ENCODE measurements around the gene DNAJB8. TPM values are rescaled to one million over a fixed set of nuclear protein-coding genes. Genes with fewer than 3 reads are reported as not detected.

The DNAJB8 gene
- total RNA-seq, 4 donors from 2014 or later = not detected

- DNase-seq (ENCODE audit: extremely low spot score) = no peak
- Histone ChIP-seq H3K27me3 (peaks cover 22 to 100% (median 94%) of the 10 kb centered on the region in 4 donors), H3K36me3 (peaks cover 0 to 18% (median 0%) of the 10 kb centered on the region in 4 donors), H3K27ac (replicated peaks in 1 of 4) (peak overlapping the region in 3 of 4 donors; percentile 2 to 66 (median 7)), H3K4me1 (peaks cover 63 to 87% (median 82%) of the 10 kb centered on the region in 4 donors), H3K9me3 (no peaks in the 10 kb centered on the region), H3K4me3 (peak overlapping the region; percentile 59 to 63 (median 62))
- TF ChIP-seq POLR2A (IDR thresholded peaks at IDR 0.05; ENCODE audit: low read depth) (no peak), POLR2AphosphoS5 (IDR thresholded peaks at IDR 0.05) (no peak), CTCF (IDR thresholded peaks at IDR 0.05) (no peak), EP300 (IDR thresholded peaks at IDR 0.05) (no peak)
- intact Hi-C loops (cut with DNase I) = no loop called here
- 30% methylated on average over 24 of the region's 29 CpGs for WGBS
Observed at GRCh38 chr3:128485282-128486204, 18.9 kb upstream of the DNAJB8 start.

- intact Hi-C loops (cut with DNase I) = no loop called here
Observed at GRCh38 chr3:128484404-128485281, 18.0 kb upstream of the DNAJB8 start.

GRCh38 chr3:128483657-128484403, 17.1 kb upstream of the DNAJB8 start:
- Histone ChIP-seq H3K9me3 (no peaks in the 10 kb centered on the region), H3K4me3 (peak overlapping the region; percentile 17 to 63 (median 52)), H3K27me3 (peaks cover 13 to 100% (median 81%) of the 10 kb centered on the region in 4 donors), H3K4me1 (peaks cover 52 to 70% (median 67%) of the 10 kb centered on the region in 4 donors), H3K27ac (replicated peaks in 1 of 4) (peak overlapping the region; percentile 46 to 63 (median 54)), H3K36me3 (peaks cover 0 to 22% (median 0%) of the 10 kb centered on the region in 4 donors)
- 20% methylated on average over 16 of the region's 26 CpGs for WGBS
- intact Hi-C loops (cut with DNase I) = no loop called here
- DNase-seq (ENCODE audit: extremely low spot score) = no peak
- TF ChIP-seq POLR2AphosphoS5 (IDR thresholded peaks at IDR 0.05) (no peak), EP300 (IDR thresholded peaks at IDR 0.05) (no peak), CTCF (IDR thresholded peaks at IDR 0.05) (no peak), POLR2A (IDR thresholded peaks at IDR 0.05; ENCODE audit: low read depth) (no peak)

More at GRCh38 chr3:128484404-128485281, 18.0 kb upstream of the DNAJB8 start:
- H3K27me3 ChIP-seq = peaks cover 21 to 100% (median 87%) of the 10 kb centered on the region in 4 donors
- peaks cover 59 to 78% (median 76%) of the 10 kb centered on the region in 4 donors for H3K4me1 ChIP-seq
- 23% methylated on average over 14 of the region's 16 CpGs for WGBS
- H3K4me3 ChIP-seq = peak overlapping the region; percentile 59 to 63 (median 62)
- H3K36me3 ChIP-seq = peaks cover 0 to 18% (median 0%) of the 10 kb centered on the region in 4 donors
- no peak for DNase-seq (ENCODE audit: extremely low spot score)
- no peak for TF ChIP-seq POLR2A (IDR thresholded peaks at IDR 0.05; ENCODE audit: low read depth)
- TF ChIP-seq POLR2AphosphoS5 (IDR thresholded peaks at IDR 0.05) = no peak
- TF ChIP-seq CTCF (IDR thresholded peaks at IDR 0.05) = no peak
- no peak for TF ChIP-seq EP300 (IDR thresholded peaks at IDR 0.05)
- H3K27ac ChIP-seq (replicated peaks in 1 of 4) = peak overlapping the region; percentile 46 to 63 (median 54)
- no peaks in the 10 kb centered on the region for H3K9me3 ChIP-seq
